DND-41 (cell line): ENCODE measurements around the gene KRTAP10-5.
"Not testable (repeated sequence)": the region's sequence is repeated elsewhere in the genome, so short reads cannot be mapped to it uniquely, and the experiment has no call there.

Experiments used
- ATAC-seq: fragments of 200-7000 bp; cut with Tn5 transposase; 3 replicates; pipeline ENCODE4 v1.9.1; 2021; ENCODE audit warnings: low read depth; ENCODE audit not compliant: insufficient read depth
- DNase-seq: peaks from one replicate; pipeline ENCODE4 v3.0.0-alpha.2; 2020
- H2AFZ ChIP-seq: 2 replicates; pipeline ENCODE4 v1.6.0; 2012; ENCODE audit warnings: low read depth, low read length
- H3K27ac ChIP-seq: 2 replicates; pipeline ENCODE4 v1.5.1; 2012; ENCODE audit warnings: low read length, inconsistent platforms
- H3K27me3 ChIP-seq: fragments of 200-600 bp; sonication (generic); 2 replicates; pipeline ENCODE4 v1.6.0; 2012; ENCODE audit warnings: low read length, mild to moderate bottlenecking, inconsistent platforms; ENCODE audit not compliant: insufficient read depth, poor library complexity
- H3K36me3 ChIP-seq: 2 replicates; pipeline ENCODE4 v1.5.1; 2012; ENCODE audit warnings: low read length, inconsistent platforms; ENCODE audit not compliant: insufficient read depth
- H3K4me1 ChIP-seq: 2 replicates; pipeline ENCODE4 v1.5.1; 2012; ENCODE audit warnings: mild to moderate bottlenecking, low read length; ENCODE audit not compliant: insufficient read depth
- H3K4me2 ChIP-seq: 2 replicates; pipeline ENCODE4 v1.6.0; 2012; ENCODE audit warnings: mild to moderate bottlenecking, moderate library complexity, low read length, inconsistent platforms; ENCODE audit not compliant: insufficient read depth
- H3K4me3 ChIP-seq, 2 experiments: fragments of 200-600 bp in 1 of 2; shearing (Covaris generic) in 1 of 2; 2 replicates each; pipeline ENCODE4 v1.5.1; 2012 to 2016; ENCODE audit warnings: inconsistent platforms in 2 of 2, low read length in 2 of 2, mild to moderate bottlenecking in 2 of 2, low read depth in 1 of 2, moderate library complexity in 1 of 2
- H3K79me2 ChIP-seq: 2 replicates; pipeline ENCODE4 v1.6.0; 2012; ENCODE audit warnings: low read length, inconsistent platforms; ENCODE audit not compliant: insufficient read depth
- H3K9ac ChIP-seq: 2 replicates; pipeline ENCODE4 v1.6.0; 2012; ENCODE audit warnings: low read depth, mild to moderate bottlenecking, inconsistent platforms, low read length, moderate library complexity
- H3K9me3 ChIP-seq: 2 replicates; pipeline ENCODE4 v1.5.1; 2012; ENCODE audit warnings: low read length, moderate library complexity, mild to moderate bottlenecking, inconsistent platforms; ENCODE audit not compliant: insufficient read depth, severe bottlenecking
- H4K20me1 ChIP-seq: 2 replicates; pipeline ENCODE4 v1.6.0; 2012; ENCODE audit warnings: low read length; ENCODE audit not compliant: insufficient read depth
- EZH2 ChIP-seq: IDR thresholded peaks from 3 replicates; pipeline ENCODE4 v1.6.1; 2012; ENCODE audit warnings: borderline replicate concordance, low read depth, mild to moderate bottlenecking, moderate library complexity, low read length, inconsistent platforms; ENCODE audit not compliant: severe bottlenecking
- TF ChIP-seq, protein P1 (sequence below): IDR thresholded peaks from 2 replicates; pipeline ENCODE4 v1.5.1; 2012; ENCODE audit warnings: borderline replicate concordance, low read length, moderate library complexity, mild to moderate bottlenecking; ENCODE audit not compliant: poor library complexity, severe bottlenecking; ENCODE audit errors: extremely low read depth

Gene KRTAP10-5

DNA sequence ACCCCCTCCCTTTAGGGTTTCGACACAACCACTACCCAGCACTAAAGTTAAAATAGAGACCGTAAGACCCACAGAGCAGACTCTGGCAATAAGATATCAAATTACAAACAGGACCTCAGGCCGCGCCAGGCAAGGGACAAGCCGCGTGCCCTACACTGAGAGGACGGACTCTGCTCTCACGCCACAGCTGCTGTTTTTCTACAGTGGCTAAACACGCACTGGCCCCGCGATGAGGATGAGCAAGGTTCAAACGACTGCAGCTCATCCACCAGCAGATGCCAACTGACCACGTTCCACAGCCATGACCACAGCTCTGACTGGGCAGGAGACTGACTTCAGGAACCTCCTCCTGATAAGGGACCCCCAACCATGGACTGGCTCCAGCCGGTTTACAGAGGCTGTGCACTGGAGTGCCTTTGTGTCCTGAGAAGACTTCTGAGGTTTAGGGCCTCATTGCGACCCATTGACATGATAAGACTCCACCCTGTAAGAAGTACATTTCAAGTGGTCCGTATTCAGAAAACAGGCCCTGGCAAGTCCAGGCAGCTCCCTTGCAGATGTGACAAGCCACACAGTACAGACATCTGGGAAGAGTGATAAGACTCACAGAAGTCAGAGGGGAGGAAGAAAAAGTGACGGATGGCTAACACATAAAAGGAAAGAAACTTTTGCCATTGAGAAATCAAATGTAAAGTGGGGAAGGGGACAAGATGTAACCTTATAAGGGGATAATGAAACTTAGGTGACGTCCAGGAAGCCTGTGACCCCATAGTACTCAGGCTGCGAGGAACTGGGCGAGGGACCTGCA is 13.4 kb upstream of the KRTAP10-5 start:
- Histone ChIP-seq H3K9me3 (no peaks in the 10 kb centered on the region), H3K79me2 (no peaks in the 10 kb centered on the region), H4K20me1 (no peaks in the 10 kb centered on the region), H3K4me3 (no peak overlapping the region), H3K36me3 (no peaks in the 10 kb centered on the region), H3K27ac (no peak overlapping the region), H3K27me3 (no peaks in the 10 kb centered on the region), H3K9ac (no peak overlapping the region), H3K4me1 (no peaks in the 10 kb centered on the region), H3K4me2 (no peak overlapping the region), H2AFZ (no peak overlapping the region)
- TF ChIP-seq, protein P1, sequence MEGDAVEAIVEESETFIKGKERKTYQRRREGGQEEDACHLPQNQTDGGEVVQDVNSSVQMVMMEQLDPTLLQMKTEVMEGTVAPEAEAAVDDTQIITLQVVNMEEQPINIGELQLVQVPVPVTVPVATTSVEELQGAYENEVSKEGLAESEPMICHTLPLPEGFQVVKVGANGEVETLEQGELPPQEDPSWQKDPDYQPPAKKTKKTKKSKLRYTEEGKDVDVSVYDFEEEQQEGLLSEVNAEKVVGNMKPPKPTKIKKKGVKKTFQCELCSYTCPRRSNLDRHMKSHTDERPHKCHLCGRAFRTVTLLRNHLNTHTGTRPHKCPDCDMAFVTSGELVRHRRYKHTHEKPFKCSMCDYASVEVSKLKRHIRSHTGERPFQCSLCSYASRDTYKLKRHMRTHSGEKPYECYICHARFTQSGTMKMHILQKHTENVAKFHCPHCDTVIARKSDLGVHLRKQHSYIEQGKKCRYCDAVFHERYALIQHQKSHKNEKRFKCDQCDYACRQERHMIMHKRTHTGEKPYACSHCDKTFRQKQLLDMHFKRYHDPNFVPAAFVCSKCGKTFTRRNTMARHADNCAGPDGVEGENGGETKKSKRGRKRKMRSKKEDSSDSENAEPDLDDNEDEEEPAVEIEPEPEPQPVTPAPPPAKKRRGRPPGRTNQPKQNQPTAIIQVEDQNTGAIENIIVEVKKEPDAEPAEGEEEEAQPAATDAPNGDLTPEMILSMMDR, result no peak
- no peak for TF ChIP-seq EZH2
- DNase-seq (no peak), ATAC-seq (no peak)

DNA sequence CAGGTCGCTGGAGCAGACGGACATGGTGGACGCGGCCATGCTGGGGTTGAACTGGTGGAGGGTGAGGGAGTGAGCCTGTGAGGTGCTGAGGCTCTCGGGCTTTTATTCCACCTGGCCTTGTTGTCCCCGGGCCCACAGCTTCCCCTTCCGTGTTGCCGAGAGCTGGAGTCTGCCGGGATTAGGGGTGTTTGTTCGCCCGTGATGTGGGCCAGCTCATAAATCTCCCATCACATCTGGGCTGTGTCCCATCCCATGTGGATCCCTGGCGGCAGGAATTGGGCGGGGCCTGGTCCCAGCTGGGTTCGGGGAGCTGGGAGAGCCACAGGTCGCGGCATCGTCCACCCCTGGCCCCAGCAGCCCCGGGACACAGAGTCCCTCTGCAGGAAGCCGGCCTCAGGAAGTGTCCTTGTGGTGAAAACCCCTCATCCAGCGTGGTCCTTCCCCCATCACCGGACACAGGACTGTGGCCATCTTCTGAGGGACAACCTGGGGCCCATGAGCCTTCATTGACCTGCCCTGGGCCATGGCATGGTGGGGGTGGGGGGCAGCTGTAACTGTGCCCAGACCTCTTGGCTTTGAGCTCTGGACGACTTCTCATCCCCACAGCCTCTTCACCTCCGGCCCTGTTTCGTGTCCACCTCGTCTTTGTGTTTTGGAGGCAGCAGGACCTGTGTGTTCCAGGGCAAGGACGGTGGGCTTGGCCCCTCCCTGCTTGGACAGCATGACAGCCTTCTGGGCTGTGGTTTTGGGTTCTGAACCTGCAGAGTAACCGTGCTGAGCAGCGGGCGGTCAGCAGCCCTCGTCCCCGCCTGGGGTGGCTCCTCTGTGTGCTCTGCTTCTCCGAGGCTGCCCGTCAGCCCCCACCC is 12.3 kb upstream of the KRTAP10-5 start, which contains the start of gene KRTAP10-6:
TSS of gene KRTAP10-6 (minus strand) at position 60 of the 866 bp plus-strand sequence. CDS start at position 39, 21 bp downstream.
- H3K79me2 ChIP-seq, result no peaks in the 10 kb centered on the region
- no peak within 1 kb of the TSS for H3K27ac ChIP-seq
- DNase-seq, result no peak
- ATAC-seq, result no peak
- H3K27me3 ChIP-seq, result no peaks in the 10 kb centered on the region
- H3K4me2 ChIP-seq, result no peak within 1 kb of the TSS
- H3K4me3 ChIP-seq, result no peak within 1 kb of the TSS
- no peaks in the 10 kb centered on the region for H4K20me1 ChIP-seq
- no peaks in the 10 kb centered on the region for H3K9me3 ChIP-seq
- no peak within 1 kb of the TSS for H2AFZ ChIP-seq
- H3K9ac ChIP-seq, result no peak within 1 kb of the TSS
- H3K36me3 ChIP-seq, result no peaks in the 10 kb centered on the region
- TF ChIP-seq EZH2, result no peak
- TF ChIP-seq, protein P1, result no peak
- H3K4me1 ChIP-seq, result no peaks in the 10 kb centered on the region

DNA sequence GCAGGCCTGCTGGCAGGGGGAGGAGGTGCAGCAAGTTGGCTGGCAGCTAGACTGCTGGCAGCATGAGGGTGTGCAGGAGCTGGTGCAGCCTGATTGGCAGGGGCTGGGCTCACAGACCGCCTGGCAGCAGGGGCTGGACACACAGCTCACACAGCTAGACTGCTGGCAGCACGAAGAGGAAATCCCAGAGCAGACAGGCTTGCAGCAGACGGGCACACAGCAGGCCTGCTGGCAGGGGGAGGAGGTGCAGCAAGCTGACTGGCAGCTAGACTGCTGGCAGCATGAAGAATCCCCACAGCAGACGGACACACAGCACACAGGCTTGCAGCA is 11.4 kb upstream of the KRTAP10-5 start:
- not testable (repeated sequence) for DNase-seq, H3K4me3 ChIP-seq, ATAC-seq, H3K27me3 ChIP-seq, H3K79me2 ChIP-seq, H2AFZ ChIP-seq, H3K4me1 ChIP-seq, H3K9ac ChIP-seq, H4K20me1 ChIP-seq, H3K36me3 ChIP-seq, H3K27ac ChIP-seq, H3K9me3 ChIP-seq, H3K4me2 ChIP-seq

DNA sequence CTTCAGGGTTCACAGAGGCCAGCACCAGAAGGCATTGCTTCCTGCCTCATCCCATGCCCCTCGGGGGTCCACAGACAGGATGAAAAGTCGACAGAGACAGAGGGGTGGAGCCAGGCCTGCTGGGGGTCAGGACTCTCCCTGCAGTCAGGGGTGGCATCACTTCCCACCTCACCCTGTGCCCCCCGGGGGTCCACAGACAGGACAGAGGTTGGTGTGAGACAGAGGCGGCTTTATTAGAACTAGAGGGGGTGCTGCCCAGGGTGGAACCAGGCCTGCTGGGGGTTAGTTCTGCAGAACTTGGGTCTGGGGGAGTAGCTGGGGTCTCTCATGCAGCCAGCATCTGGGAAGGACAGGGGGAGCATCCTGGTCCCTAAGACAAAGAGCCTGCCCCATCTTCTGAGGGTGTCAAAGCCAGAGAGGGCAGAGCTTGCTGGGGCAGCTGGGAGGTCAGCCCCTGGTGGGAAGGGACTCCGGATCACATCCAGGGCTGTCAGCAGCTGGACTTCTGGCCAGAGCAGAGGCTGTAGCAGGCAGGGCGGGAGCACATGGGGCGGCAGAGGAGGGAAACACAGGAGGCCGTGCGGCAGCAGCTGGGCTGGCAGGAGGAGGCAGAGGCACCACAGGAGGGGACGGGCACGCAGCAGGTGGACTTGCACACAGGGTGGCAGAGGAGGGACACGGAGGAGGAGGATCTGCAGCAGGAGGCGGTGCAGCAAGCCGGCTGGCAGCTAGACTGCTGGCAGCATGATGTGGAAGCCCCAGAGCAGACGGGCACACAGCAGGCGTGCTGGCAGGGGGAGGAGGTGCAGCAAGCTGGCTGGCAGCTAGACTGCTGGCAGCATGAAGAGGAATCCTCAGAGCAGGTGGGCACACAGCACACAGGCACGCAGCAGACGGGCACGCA is 10.7 kb upstream of the KRTAP10-5 start:
- not testable (repeated sequence) for H3K27ac ChIP-seq, H3K4me3 ChIP-seq, H4K20me1 ChIP-seq, H3K79me2 ChIP-seq, H3K27me3 ChIP-seq, H2AFZ ChIP-seq, H3K9ac ChIP-seq, H3K4me2 ChIP-seq, H3K4me1 ChIP-seq, H3K36me3 ChIP-seq, H3K9me3 ChIP-seq, ATAC-seq, DNase-seq
